Measurements from ENCODE around the gene BRAT1. TPM values are rescaled to one million over a fixed set of nuclear protein-coding genes. Genes with fewer than 3 reads are reported as not detected.

Gene BRAT1
- total RNA-seq, 2 donors from 2014 or later, result 42.1 to 42.7 TPM

- no peaks in the 10 kb centered on the region for H3K9me3 ChIP-seq (ENCODE audit: control insufficient read depth, low read length)
- peak overlapping the region; percentile 78 for H3K27ac ChIP-seq (ENCODE audit: low read depth, low read length)
- peak overlapping the region; percentile 78 for H3K27ac Mint-ChIP-seq
- no peaks in the 10 kb centered on the region for H3K36me3 ChIP-seq (ENCODE audit: control insufficient read depth, insufficient read depth, low read length)
- H3K4me1 Mint-ChIP-seq, result peaks cover 14% of the 10 kb centered on the region
- H3K4me1 ChIP-seq (ENCODE audit: control insufficient read depth, insufficient read depth, low read length), result peaks cover 16% of the 10 kb centered on the region
- no peak overlapping the region for H3K4me3 ChIP-seq (ENCODE audit: low read length)
- WGBS, 2 experiments (ENCODE audit: insufficient coverage in 1 of 2, insufficient read length in 1 of 2), result 65 to 74% methylated on average over 2 to 22 of the region's 25 CpGs
- no peaks in the 10 kb centered on the region for H3K27me3 ChIP-seq (ENCODE audit: control insufficient read depth, insufficient read depth, low read length, poor library complexity, severe bottlenecking)
- H3K9me3 Mint-ChIP-seq, result no peaks in the 10 kb centered on the region
- H3K36me3 Mint-ChIP-seq (ENCODE audit: low read depth), result no peaks in the 10 kb centered on the region
- no peaks in the 10 kb centered on the region for H3K27me3 Mint-ChIP-seq (ENCODE audit: insufficient read depth)
- peak; percentile 79 for DNase-seq
- no peak overlapping the region for H3K9ac ChIP-seq (ENCODE audit: extremely low read depth, low read length, poor library complexity, severe bottlenecking)
- no peak for TF ChIP-seq CTCF (conservative IDR thresholded peaks at IDR 0.05)
- H3K4me3 Mint-ChIP-seq, result no peak overlapping the region
Observed at GRCh38 chr7:2495418-2496299, 59.7 kb downstream of the BRAT1 start.

GRCh38 chr7:2494191-2495130 lies 60.9 kb downstream of the BRAT1 start:
- H3K27ac ChIP-seq (ENCODE audit: low read depth, low read length), result no peak overlapping the region
- no peak overlapping the region for H3K4me3 Mint-ChIP-seq
- no peaks in the 10 kb centered on the region for H3K9me3 ChIP-seq (ENCODE audit: control insufficient read depth, low read length)
- H3K27me3 Mint-ChIP-seq (ENCODE audit: insufficient read depth), result no peaks in the 10 kb centered on the region
- H3K36me3 ChIP-seq (ENCODE audit: control insufficient read depth, insufficient read depth, low read length), result no peaks in the 10 kb centered on the region
- H3K9me3 Mint-ChIP-seq, result no peaks in the 10 kb centered on the region
- 85 to 88% methylated on average over 17 to 32 of the region's 32 CpGs for WGBS, 2 experiments (ENCODE audit: insufficient coverage in 1 of 2, insufficient read length in 1 of 2)
- no peak for TF ChIP-seq CTCF (conservative IDR thresholded peaks at IDR 0.05)
- no peaks in the 10 kb centered on the region for H3K27me3 ChIP-seq (ENCODE audit: control insufficient read depth, insufficient read depth, low read length, poor library complexity, severe bottlenecking)
- H3K4me1 Mint-ChIP-seq, result peaks cover 8% of the 10 kb centered on the region
- no peak for DNase-seq
- H3K36me3 Mint-ChIP-seq (ENCODE audit: low read depth), result no peaks in the 10 kb centered on the region
- H3K4me3 ChIP-seq (ENCODE audit: low read length), result no peak overlapping the region
- H3K27ac Mint-ChIP-seq, result no peak overlapping the region
- H3K4me1 ChIP-seq (ENCODE audit: control insufficient read depth, insufficient read depth, low read length), result peaks cover 12% of the 10 kb centered on the region
- H3K9ac ChIP-seq (ENCODE audit: extremely low read depth, low read length, poor library complexity, severe bottlenecking), result no peak overlapping the region

Measured in endodermal cell (in vitro differentiated cells).